Keratinocyte (primary cell): ENCODE results near the gene SLFN14.

Source experiments
- EZH2 ChIP-seq: IDR thresholded peaks from one replicate; pipeline ENCODE4 v1.6.1; 2012; ENCODE audit warnings: inconsistent platforms, mild to moderate bottlenecking, low read length, moderate library complexity
- TF ChIP-seq, protein P1 (sequence below), 3 experiments: IDR thresholded peaks in 1 of 3; conservative IDR thresholded peaks in 1 of 3; optimal IDR thresholded peaks in 1 of 3; 2 replicates in 2 of 3; 3 replicates in 1 of 3; pipeline versions ENCODE3 to v1.5.1; 2011; ENCODE audit warnings: low read length in 3 of 3, mild to moderate bottlenecking in 3 of 3, moderate library complexity in 2 of 3, control low read depth in 1 of 3, inconsistent platforms in 1 of 3; ENCODE audit not compliant: insufficient read depth in 2 of 3; ENCODE audit errors: extremely low read depth in 1 of 3

DNA sequence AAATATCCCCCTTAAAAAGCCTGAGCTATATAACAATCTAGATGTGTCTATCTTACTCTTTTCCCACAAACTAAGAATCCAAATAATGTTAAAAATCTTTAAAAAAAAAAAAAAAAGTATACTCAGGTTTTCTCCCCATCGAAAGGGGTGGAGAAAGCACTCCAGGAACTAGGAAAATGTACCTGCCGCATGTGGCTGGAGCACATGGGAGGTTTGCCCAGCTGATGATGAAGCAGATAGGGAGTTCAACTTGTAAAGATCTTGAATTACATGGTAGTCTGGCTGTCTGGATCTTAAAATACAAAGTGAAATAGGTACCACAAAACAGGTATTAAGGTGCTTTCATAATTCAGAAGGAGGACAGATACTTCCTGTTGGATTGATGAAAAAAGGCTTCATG is 8.8 kb upstream of the SLFN14 start:
- TF ChIP-seq, protein P1, sequence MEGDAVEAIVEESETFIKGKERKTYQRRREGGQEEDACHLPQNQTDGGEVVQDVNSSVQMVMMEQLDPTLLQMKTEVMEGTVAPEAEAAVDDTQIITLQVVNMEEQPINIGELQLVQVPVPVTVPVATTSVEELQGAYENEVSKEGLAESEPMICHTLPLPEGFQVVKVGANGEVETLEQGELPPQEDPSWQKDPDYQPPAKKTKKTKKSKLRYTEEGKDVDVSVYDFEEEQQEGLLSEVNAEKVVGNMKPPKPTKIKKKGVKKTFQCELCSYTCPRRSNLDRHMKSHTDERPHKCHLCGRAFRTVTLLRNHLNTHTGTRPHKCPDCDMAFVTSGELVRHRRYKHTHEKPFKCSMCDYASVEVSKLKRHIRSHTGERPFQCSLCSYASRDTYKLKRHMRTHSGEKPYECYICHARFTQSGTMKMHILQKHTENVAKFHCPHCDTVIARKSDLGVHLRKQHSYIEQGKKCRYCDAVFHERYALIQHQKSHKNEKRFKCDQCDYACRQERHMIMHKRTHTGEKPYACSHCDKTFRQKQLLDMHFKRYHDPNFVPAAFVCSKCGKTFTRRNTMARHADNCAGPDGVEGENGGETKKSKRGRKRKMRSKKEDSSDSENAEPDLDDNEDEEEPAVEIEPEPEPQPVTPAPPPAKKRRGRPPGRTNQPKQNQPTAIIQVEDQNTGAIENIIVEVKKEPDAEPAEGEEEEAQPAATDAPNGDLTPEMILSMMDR (optimal IDR thresholded peaks at IDR 0.05 in 1 of 3, IDR thresholded peaks at IDR 0.05 in 1 of 3, conservative IDR thresholded peaks at IDR 0.05 in 1 of 3; ENCODE audit: extremely low read depth in 1 of 3, insufficient read depth in 2 of 3, low read length in 3 of 3), result no peak
- no peak for TF ChIP-seq EZH2
